SK-N-MC (cell line): ENCODE results near the gene TTLL10.

Experiments
- DNase-seq: peaks from one replicate; pipeline ENCODE4 v3.0.0-alpha.2; 2011; ENCODE audit warnings: low read depth, low spot score
- H3K27ac ChIP-seq: fragments of 200-600 bp; sonication (generic); 2 replicates; pipeline ENCODE4 v1.5.1; 2016; ENCODE audit warnings: mixed run types
- H3K36me3 ChIP-seq: fragments of 200-600 bp; sonication (generic); 2 replicates; pipeline ENCODE4 v1.6.1; 2017; ENCODE audit warnings: antibody characterized with exemption, low read length, mixed read lengths; ENCODE audit not compliant: insufficient read depth
- H3K4me3 ChIP-seq: fragments of 200-600 bp; sonication (generic); 2 replicates; pipeline ENCODE4 v1.5.1; 2016
- H3K9ac ChIP-seq: fragments of 200-600 bp; sonication (generic); 2 replicates; pipeline ENCODE4 v1.8.0; 2017; ENCODE audit warnings: mixed run types, mixed read lengths; ENCODE audit not compliant: insufficient read length
- H3K9me3 ChIP-seq: fragments of 200-600 bp; sonication (generic); 2 replicates; pipeline ENCODE4 v1.6.1; 2017; ENCODE audit warnings: low read depth, mild to moderate bottlenecking, antibody characterized with exemption, low read length, moderate library complexity, mixed read lengths
- EZH2 ChIP-seq: fragments of 200-600 bp; sonication (generic); IDR thresholded peaks from one replicate; pipeline ENCODE4 v1.6.1; 2017; ENCODE audit warnings: antibody characterized with exemption
- FOXP2 ChIP-seq: optimal IDR thresholded peaks from 2 replicates; pipeline ENCODE3; 2011; ENCODE audit warnings: mild to moderate bottlenecking, moderate library complexity; ENCODE audit not compliant: insufficient read depth; ENCODE audit errors: extremely low read length, control extremely low read depth
- POLR2AphosphoS5 ChIP-seq: IDR thresholded peaks from 2 replicates; pipeline ENCODE4 v1.6.1; 2012; ENCODE audit warnings: mild to moderate bottlenecking, low read depth, low read length, borderline replicate concordance

TTLL10 gene

DNA sequence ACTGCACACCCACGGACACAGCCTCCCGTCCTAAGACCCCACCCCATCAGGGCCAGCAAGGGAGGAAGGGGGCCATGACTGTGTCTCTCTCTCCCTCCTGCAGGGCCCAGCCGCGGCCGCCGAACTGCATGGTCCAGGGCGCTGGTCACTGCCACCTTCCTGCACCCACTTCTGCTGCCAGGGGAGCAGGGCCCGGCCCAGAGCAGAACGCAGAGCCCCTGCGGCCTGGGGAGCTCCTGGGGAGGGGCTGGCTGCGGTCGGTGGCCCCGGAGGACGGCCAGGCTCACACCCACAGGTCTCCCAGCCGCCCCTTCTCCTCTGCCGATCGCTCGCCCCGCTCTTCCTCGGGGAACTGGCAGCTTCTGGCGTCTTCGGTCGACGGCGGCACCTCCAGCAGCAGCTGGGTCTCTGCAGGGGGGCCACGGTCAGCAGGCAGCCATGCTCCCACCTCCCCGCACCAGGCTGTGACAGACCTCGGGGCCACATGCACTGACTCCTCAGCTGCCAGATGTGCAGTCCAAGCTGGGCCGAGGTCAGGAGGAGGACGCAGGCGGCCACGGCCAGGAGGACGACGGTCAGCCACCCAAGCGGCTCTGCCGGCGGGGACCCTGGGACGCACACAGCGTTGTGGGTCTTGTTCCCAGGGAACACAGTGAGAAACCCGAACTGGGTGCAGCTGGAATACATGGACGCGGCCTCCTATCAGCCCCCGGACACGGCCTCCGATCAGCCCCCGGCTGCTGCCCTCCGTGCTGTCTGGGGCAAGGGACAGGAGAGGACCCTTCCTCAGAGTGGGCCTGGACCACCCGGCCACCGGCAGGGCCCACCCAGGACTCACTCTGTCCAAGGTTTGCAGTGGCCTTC, 30.1 kb downstream of the TTLL10 start:
- Histone ChIP-seq H3K4me3 (no peak overlapping the region), H3K27ac (no peak overlapping the region), H3K9ac (no peak overlapping the region), H3K36me3 (no peaks in the 10 kb centered on the region), H3K9me3 (no peaks in the 10 kb centered on the region)
- DNase-seq = no peak
- no peak for TF ChIP-seq POLR2AphosphoS5

DNA sequence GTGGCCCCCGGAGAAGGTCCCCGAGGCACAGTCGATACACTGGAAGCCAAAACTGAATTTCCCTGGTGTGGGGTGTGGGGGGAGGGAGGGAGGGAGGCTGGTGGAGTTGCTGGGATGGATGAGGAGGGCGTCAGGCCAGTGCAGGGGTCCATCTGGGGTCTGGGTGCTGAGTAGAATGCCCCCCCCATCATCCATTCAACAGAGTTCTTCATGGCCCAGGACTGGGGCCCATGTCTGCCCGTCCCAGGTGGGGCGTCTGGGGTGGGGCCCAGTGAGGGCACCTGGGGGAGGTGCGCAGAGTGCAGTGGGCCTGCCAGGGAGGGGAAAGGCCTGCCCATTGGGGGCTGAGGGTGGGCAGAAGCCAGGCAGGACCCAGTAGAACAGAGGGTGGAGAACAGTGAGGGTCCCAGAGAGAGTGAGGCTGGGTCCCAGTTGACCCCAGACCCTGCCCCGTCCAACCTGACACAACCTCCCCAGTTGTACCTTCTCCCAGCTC, 30.8 kb downstream of the TTLL10 start:
- H3K4me3 ChIP-seq = no peak overlapping the region
- H3K36me3 ChIP-seq = no peaks in the 10 kb centered on the region
- DNase-seq = no peak
- no peak overlapping the region for H3K9ac ChIP-seq
- no peak overlapping the region for H3K27ac ChIP-seq
- TF ChIP-seq POLR2AphosphoS5 (no peak), FOXP2 (no peak), EZH2 (no peak)
- H3K9me3 ChIP-seq = no peaks in the 10 kb centered on the region

DNA sequence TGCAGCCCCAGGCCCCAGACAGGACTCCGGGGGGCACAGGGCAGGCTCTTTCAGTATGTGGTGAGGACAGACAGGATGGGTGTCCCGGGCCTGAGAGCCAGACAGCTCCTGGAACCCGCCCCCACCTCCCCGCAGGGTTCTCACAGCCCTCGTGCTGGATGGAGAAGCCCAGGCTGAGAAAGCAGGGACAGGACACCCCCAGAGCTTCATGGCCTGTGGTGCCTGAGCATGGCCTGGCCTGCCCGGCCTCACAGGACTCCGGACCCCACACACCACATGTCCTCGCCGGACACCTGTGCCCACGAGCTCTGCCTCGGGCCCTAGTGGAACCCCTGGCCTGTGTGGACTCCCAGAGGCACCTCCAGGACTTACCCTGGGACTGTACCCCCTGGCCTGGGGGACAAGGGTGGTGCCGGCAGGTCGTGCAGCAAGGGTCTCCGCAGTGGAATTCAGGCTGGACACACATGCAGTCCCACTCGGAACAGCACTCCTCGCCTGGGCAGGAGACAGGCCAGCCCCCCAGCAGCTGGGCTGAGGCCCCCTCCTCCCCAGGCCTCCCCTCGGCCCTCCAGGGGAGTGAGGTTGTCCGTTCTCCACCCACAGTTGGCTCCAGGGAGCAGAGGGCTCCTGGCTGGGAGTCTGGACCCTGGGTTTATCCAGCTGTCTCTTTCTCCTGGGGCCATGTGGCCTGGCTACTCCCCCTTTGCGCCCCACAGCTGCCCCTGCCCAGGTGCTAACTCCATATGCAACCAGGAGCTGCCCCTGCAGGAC, 31.5 kb downstream of the TTLL10 start:
- no peaks in the 10 kb centered on the region for H3K36me3 ChIP-seq
- no peak overlapping the region for H3K9ac ChIP-seq
- DNase-seq = no peak
- TF ChIP-seq EZH2 = no peak
- TF ChIP-seq FOXP2 = no peak
- no peak for TF ChIP-seq POLR2AphosphoS5
- no peak overlapping the region for H3K27ac ChIP-seq
- H3K9me3 ChIP-seq = no peaks in the 10 kb centered on the region
- H3K4me3 ChIP-seq = no peak overlapping the region

DNA sequence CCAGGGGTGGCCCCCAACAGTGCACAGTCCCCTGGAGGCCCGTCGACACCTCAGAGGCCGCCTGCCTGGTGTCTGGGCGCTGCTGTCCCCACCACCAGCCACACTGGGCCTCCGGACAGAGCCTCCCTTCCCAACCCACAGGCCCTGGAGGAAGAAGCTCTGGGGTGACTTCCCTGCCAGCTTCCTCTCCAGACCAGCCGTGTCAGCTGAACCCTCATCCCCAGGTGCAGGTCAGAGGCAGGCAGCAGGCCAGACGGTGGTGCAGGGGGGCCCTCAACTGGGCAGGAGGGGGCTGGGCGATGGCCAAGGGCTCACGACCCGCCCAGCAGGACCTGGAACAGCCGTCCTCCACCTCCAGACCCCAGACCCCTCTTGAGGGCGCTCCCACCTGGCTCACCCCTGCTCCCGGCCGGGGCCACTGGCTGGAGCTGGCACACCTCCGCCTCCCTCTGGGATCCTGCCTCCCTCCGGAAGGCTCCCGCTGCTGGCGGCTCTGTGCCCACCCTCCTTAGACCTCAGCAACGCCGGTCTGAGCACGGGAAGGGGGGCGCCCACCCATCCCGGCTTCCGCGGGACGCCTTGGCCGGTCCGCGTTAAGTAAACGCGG, 32.2 kb downstream of the TTLL10 start:
- Histone ChIP-seq H3K4me3 (no peak overlapping the region), H3K36me3 (no peaks in the 10 kb centered on the region), H3K27ac (no peak overlapping the region), H3K9me3 (no peaks in the 10 kb centered on the region), H3K9ac (no peak overlapping the region)
- TF ChIP-seq POLR2AphosphoS5 (no peak), FOXP2 (no peak), EZH2 (no peak)
- no peak for DNase-seq

DNA sequence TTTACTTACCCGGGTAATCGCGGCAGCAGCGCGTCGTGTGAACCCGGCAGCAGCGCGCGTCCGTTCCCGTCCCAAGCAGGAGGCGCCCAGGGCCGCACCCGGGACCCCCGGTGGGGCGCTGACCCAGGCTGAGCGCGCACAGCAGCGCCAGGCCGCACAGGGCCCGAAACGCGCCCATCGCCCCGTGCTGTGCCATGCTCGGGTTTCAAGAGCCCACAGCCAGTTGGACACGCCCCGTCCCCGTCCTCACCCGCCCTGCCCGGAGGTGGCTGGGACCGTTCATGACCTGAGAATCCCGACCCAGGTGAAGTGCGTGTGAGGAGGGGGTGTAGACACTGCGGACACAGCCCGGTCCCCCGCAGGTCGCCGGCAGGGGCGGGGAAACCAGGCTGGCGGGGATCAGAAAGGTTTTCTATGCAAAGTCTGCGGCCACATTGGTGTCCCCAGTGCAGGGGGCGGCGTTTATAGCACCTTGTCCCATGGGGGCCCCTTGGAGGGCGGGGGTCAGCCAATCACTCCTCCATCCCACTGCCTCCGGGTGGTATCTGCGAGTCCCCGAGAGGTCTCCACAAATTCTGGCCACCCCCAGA, 32.8 kb downstream of the TTLL10 start, which contains the start of gene TNFRSF18:
TSS of gene TNFRSF18 (minus strand) at position 217 of the 590 bp plus-strand sequence. CDS start at position 196, 21 bp downstream.
- H3K36me3 ChIP-seq = no peaks in the 10 kb centered on the region
- DNase-seq = no peak
- no peak within 1 kb of the TSS for H3K27ac ChIP-seq
- TF ChIP-seq FOXP2 (no peak), POLR2AphosphoS5 (no peak), EZH2 (no peak)
- no peak within 1 kb of the TSS for H3K4me3 ChIP-seq
- H3K9ac ChIP-seq = no peak within 1 kb of the TSS
- no peaks in the 10 kb centered on the region for H3K9me3 ChIP-seq

DNA sequence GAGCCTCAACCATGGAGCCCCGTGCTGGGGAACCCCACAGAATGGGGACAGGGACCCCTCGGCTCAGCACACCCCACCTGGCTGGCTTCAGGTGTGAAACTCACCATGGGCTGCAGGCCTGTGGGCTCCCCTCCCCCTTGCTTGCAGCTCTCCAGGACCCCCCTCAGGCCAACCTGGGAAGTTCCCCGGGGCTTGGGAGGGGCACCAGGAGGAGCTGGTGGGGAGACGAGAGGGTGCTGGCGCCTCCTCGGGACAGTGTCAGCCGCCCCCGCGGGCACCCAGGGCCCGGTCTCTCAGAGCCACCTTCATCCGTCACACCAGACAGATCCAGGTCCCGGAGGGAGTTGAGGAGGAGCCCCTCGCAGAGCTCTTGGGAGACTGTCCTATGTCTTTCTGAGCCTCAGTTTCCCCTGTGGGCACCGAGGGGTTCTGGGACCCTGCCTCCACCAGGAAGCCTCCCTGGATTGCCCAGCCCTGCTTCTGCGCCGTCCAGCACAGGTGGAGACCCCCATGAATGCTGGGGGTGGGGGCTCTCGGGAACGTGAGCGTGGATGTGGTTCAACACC, 33.4 kb downstream of the TTLL10 start:
- TF ChIP-seq EZH2 (no peak), FOXP2 (no peak), POLR2AphosphoS5 (no peak)
- Histone ChIP-seq H3K4me3 (no peak overlapping the region), H3K9ac (no peak overlapping the region), H3K27ac (no peak overlapping the region), H3K36me3 (no peaks in the 10 kb centered on the region), H3K9me3 (no peaks in the 10 kb centered on the region)
- DNase-seq = no peak

DNA sequence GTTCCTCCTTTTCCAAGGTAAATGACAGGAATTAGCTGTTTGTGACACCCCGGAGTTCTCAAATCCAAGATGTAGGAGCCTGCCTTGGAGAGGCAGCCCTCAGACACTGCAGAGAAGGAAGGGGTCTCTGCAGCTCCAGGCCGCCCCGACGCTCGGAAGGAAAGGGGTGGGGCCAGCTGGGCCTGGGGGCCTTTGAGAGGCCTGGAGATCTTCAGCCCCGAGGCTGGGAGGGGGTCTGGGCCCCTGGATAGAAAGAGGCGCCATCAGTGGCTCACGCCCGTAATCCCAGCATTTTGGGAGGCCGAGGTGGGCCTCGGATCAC, 33.9 kb downstream of the TTLL10 start:
- no peak overlapping the region for H3K4me3 ChIP-seq

More for the DNA sequence above, 33.9 kb downstream of the TTLL10 start:
- Histone ChIP-seq H3K27ac (no peak overlapping the region), H3K9ac (no peak overlapping the region), H3K36me3 (no peaks in the 10 kb centered on the region), H3K9me3 (no peaks in the 10 kb centered on the region)
- no peak for DNase-seq
- TF ChIP-seq FOXP2 = no peak
- no peak for TF ChIP-seq EZH2
- no peak for TF ChIP-seq POLR2AphosphoS5
